Panc1 (cell line): ENCODE results near the gene MAP3K14.

ENCODE experiments used
- POLR2AphosphoS5 ChIP-seq: IDR thresholded peaks from 2 replicates; pipeline ENCODE4 v1.6.1; 2012; ENCODE audit warnings: mild to moderate bottlenecking, low read depth, low read length, moderate library complexity
- SIN3A ChIP-seq: IDR thresholded peaks from 2 replicates; pipeline ENCODE4 v1.6.1; 2012; ENCODE audit warnings: low read depth, mild to moderate bottlenecking, low read length, moderate library complexity, borderline replicate concordance; ENCODE audit not compliant: insufficient read depth
- TCF7L2 ChIP-seq: IDR thresholded peaks from 2 replicates; pipeline ENCODE4 v1.6.1; 2011; ENCODE audit warnings: mild to moderate bottlenecking, low read depth, low read length, inconsistent platforms
- TF ChIP-seq, protein P1 (sequence below): fragments of 450-650 bp; IDR thresholded peaks from 2 replicates; pipeline ENCODE4 v1.5.1; 2017; ENCODE audit warnings: mild to moderate bottlenecking
- TF ChIP-seq, protein P2 (sequence below), 2 experiments: IDR thresholded peaks; 2 replicates each; pipeline ENCODE4 v1.6.1; 2011 to 2012; ENCODE audit warnings: low read depth in 2 of 2, control low read depth in 1 of 2, low read length in 1 of 2, mild to moderate bottlenecking in 1 of 2, moderate library complexity in 1 of 2; ENCODE audit not compliant: insufficient read depth in 1 of 2

DNA sequence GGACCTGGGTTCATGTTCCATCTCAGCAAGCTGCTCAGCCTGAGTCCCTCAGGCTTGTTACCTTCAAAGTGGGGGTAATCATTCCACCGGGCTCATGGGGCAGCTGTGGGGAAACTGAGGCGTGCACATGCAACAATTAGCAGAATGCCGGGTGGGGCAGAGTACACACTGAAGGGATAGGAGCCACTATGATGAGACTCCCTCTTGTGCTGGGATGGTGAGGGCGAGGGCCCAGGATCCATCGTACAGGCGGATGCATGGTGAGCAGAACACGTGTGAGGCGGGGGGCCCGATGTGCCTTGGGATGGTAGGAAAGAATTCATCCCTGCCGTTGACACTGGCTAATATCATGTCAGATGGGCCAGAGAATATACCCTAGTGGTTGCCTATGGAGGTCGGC lies 25.5 kb upstream of the MAP3K14 start:
- TF ChIP-seq, protein P1, sequence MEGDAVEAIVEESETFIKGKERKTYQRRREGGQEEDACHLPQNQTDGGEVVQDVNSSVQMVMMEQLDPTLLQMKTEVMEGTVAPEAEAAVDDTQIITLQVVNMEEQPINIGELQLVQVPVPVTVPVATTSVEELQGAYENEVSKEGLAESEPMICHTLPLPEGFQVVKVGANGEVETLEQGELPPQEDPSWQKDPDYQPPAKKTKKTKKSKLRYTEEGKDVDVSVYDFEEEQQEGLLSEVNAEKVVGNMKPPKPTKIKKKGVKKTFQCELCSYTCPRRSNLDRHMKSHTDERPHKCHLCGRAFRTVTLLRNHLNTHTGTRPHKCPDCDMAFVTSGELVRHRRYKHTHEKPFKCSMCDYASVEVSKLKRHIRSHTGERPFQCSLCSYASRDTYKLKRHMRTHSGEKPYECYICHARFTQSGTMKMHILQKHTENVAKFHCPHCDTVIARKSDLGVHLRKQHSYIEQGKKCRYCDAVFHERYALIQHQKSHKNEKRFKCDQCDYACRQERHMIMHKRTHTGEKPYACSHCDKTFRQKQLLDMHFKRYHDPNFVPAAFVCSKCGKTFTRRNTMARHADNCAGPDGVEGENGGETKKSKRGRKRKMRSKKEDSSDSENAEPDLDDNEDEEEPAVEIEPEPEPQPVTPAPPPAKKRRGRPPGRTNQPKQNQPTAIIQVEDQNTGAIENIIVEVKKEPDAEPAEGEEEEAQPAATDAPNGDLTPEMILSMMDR = no peak
- no peak for TF ChIP-seq SIN3A
- TF ChIP-seq POLR2AphosphoS5 = no peak
- TF ChIP-seq TCF7L2 = no peak
- TF ChIP-seq, protein P2, sequence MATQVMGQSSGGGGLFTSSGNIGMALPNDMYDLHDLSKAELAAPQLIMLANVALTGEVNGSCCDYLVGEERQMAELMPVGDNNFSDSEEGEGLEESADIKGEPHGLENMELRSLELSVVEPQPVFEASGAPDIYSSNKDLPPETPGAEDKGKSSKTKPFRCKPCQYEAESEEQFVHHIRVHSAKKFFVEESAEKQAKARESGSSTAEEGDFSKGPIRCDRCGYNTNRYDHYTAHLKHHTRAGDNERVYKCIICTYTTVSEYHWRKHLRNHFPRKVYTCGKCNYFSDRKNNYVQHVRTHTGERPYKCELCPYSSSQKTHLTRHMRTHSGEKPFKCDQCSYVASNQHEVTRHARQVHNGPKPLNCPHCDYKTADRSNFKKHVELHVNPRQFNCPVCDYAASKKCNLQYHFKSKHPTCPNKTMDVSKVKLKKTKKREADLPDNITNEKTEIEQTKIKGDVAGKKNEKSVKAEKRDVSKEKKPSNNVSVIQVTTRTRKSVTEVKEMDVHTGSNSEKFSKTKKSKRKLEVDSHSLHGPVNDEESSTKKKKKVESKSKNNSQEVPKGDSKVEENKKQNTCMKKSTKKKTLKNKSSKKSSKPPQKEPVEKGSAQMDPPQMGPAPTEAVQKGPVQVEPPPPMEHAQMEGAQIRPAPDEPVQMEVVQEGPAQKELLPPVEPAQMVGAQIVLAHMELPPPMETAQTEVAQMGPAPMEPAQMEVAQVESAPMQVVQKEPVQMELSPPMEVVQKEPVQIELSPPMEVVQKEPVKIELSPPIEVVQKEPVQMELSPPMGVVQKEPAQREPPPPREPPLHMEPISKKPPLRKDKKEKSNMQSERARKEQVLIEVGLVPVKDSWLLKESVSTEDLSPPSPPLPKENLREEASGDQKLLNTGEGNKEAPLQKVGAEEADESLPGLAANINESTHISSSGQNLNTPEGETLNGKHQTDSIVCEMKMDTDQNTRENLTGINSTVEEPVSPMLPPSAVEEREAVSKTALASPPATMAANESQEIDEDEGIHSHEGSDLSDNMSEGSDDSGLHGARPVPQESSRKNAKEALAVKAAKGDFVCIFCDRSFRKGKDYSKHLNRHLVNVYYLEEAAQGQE (IDR thresholded peaks at IDR 0.05; ENCODE audit: insufficient read depth in 1 of 2, low read depth in 2 of 2, low read length in 1 of 2) = no peak
